B cell (primary cell): ENCODE results near the gene TRPM4. TPM values are rescaled to one million over a fixed set of nuclear protein-coding genes. Genes with fewer than 3 reads are reported as not detected.

Experiments used
- ATAC-seq: fragments of 200-7000 bp; cut with Tn5 transposase; one replicate; pipeline ENCODE4 v1.10.0; 2021; ENCODE audit warnings: low read depth, mild to moderate bottlenecking, moderate number of reproducible peaks, moderate library complexity
- CTCF ChIA-PET: fragments of 350-600 bp; sonication (Branson Sonifier 250); formaldehyde crosslinking; loops from one replicate; lab custom pipeline; 2021; ENCODE audit warnings: antibody characterized with exemption, inconsistent platforms; lab: Charles Lee
- POLR2A ChIA-PET: fragments of 350-600 bp; sonication (Branson Sonifier 250); formaldehyde crosslinking; loops from one replicate; lab custom pipeline; 2021; ENCODE audit warnings: antibody characterized with exemption; lab: Charles Lee
- DNase-seq: peaks from one replicate; pipeline ENCODE4 v3.0.0; 2013
- H2AFZ ChIP-seq: 2 replicates; pipeline ENCODE4 v1.6.1; 2012; ENCODE audit warnings: mild to moderate bottlenecking, low read depth, low read length; ENCODE audit not compliant: insufficient read depth, poor library complexity, severe bottlenecking
- H3K27ac ChIP-seq, 2 donors: 1 replicate in 1 of 2; 2 replicates in 1 of 2; pipeline ENCODE4 v1.5.1; 2012 to 2013; ENCODE audit warnings: low read length in 2 of 2, mild to moderate bottlenecking in 2 of 2, moderate library complexity in 1 of 2
- H3K27me3 ChIP-seq, 4 experiments: fragments of 200-600 bp in 1 of 4; sonication (generic) in 1 of 4; replicated peaks in 1 of 4; 1 replicate in 2 of 4; 2 replicates in 2 of 4; pipeline versions ENCODE4 v1.6.1 to v1.7.0; 2013 to 2016; ENCODE audit warnings: low read length in 3 of 4, mild to moderate bottlenecking in 2 of 4, mixed read lengths in 1 of 4, moderate library complexity in 1 of 4; ENCODE audit not compliant: insufficient read depth in 4 of 4, control insufficient read depth in 3 of 4; ENCODE audit errors: control extremely low read depth in 1 of 4
- H3K36me3 ChIP-seq, 2 experiments: replicated peaks in 1 of 2; 1 replicate in 1 of 2; 2 replicates in 1 of 2; pipeline versions ENCODE4 v1.6.1 to v1.7.1; 2013; ENCODE audit warnings: low read length in 1 of 2; ENCODE audit not compliant: insufficient read depth in 2 of 2, control insufficient read depth in 1 of 2; ENCODE audit errors: control extremely low read depth in 1 of 2, extremely low read depth in 1 of 2
- H3K4me1 ChIP-seq, 2 donors: fragments of 200-600 bp in 1 of 2; sonication (generic) in 1 of 2; 1 replicate in 1 of 2; 2 replicates in 1 of 2; pipeline versions ENCODE4 v1.5.1 to v1.6.1; 2013 to 2017; ENCODE audit warnings: low read length in 2 of 2; ENCODE audit not compliant: control insufficient read depth in 2 of 2, insufficient read depth in 2 of 2
- H3K4me2 ChIP-seq: replicated peaks from 2 replicates; pipeline ENCODE3; 2012; ENCODE audit warnings: mild to moderate bottlenecking, low read depth, low read length; ENCODE audit not compliant: poor library complexity, severe bottlenecking
- H3K4me3 ChIP-seq, 5 experiments: fragments of 200-600 bp in 1 of 5; sonication (generic) in 1 of 5; 1 replicate in 3 of 5; 2 replicates in 2 of 5; pipeline versions ENCODE4 v1.5.1 to v1.7.0; 2011 to 2016; ENCODE audit warnings: low read length in 4 of 5, mild to moderate bottlenecking in 4 of 5, low read depth in 2 of 5, control low read depth in 1 of 5, moderate library complexity in 1 of 5; ENCODE audit not compliant: insufficient read depth in 1 of 5; ENCODE audit errors: control extremely low read depth in 1 of 5, extremely low read depth in 1 of 5
- H3K79me2 ChIP-seq: fragments of 200-600 bp; sonication (generic); one replicate; pipeline ENCODE4 v1.6.0; 2016; ENCODE audit warnings: low read length; ENCODE audit not compliant: control insufficient read depth, insufficient read depth
- H3K9ac ChIP-seq: fragments of 200-600 bp; sonication (generic); 2 replicates; pipeline ENCODE4 v1.6.1; 2017; ENCODE audit warnings: mild to moderate bottlenecking, low read length, moderate library complexity
- H3K9me3 ChIP-seq, 3 donors: one replicate each; pipeline versions ENCODE4 v1.6.1 to v1.7.1; 2013; ENCODE audit warnings: low read length in 2 of 3; ENCODE audit not compliant: control insufficient read depth in 2 of 3, insufficient read depth in 1 of 3; ENCODE audit errors: control extremely low read depth in 1 of 3
- H4K20me1 ChIP-seq: 2 replicates; pipeline ENCODE4 v1.6.0; 2012; ENCODE audit warnings: mild to moderate bottlenecking, low read length; ENCODE audit not compliant: insufficient read depth, control insufficient read depth, poor library complexity, severe bottlenecking
- H3K27ac Mint-ChIP-seq: one replicate; pipeline ENCODE4 v1.8.0; 2021; ENCODE audit warnings: mixed read lengths
- H3K27me3 Mint-ChIP-seq: one replicate; pipeline ENCODE4 v1.8.0; 2021; ENCODE audit warnings: mixed read lengths
- H3K4me1 Mint-ChIP-seq: one replicate; pipeline ENCODE4 v1.8.0; 2021; ENCODE audit warnings: mixed read lengths
- H3K4me3 Mint-ChIP-seq: one replicate; pipeline ENCODE4 v1.8.0; 2021; ENCODE audit warnings: mixed read lengths
- H3K9me3 Mint-ChIP-seq: one replicate; pipeline ENCODE4 v1.8.0; 2022; ENCODE audit warnings: mixed read lengths; ENCODE audit not compliant: insufficient read depth
- CTCF ChIP-seq: fragments of 200-600 bp; IDR thresholded peaks from one replicate; pipeline ENCODE4 v1.8.0; 2022; ENCODE audit warnings: antibody characterized with exemption, mild to moderate bottlenecking
- WGBS: methylation state at CpG from one replicate; pipeline ENCODE4 v1.1.5; 2013; ENCODE audit warnings: missing lambda C conversion rate; ENCODE audit not compliant: insufficient coverage; 5-methylcytosine and 5-hydroxymethylcytosine counted together
- intact Hi-C: fragments of 100-400 bp; cut with micrococcal nuclease; formaldehyde crosslinking; loops from one replicate; pipeline ENCODE4 v1.10.0; 2022
- polyA plus RNA-seq: library from polyadenylated mRNA; depleted of rRNA; stranded (reverse); fragments of >200 nt; gene quantifications from 2 replicates; pipeline ENCODE4 v1.2.3, GENCODE V29; 2012
- total RNA-seq, 2 donors: library from RNA; stranded (reverse); fragments of 120-200 nt in 1 of 2; gene quantifications; 1 replicate in 1 of 2; 2 replicates in 1 of 2; pipeline versions ENCODE4 v1.2.3 to v1.2.4, GENCODE V29; 2013 to 2022

TRPM4 gene
- total and polyA plus RNA-seq, 2 donors (not counting 1 experiment from before 2014, with no cell fraction given), result 0.24 TPM; not detected in 1

- H3K9me3 Mint-ChIP-seq, result no peaks in the 10 kb centered on the region
- CTCF ChIA-PET, result interaction anchor here (0.6 kb wide), 1 partner anchor 70 kb away, joined by 3 read pairs; no protein-coding TSS in a partner anchor
- peaks cover 0 to 5% (median 0%) of the 10 kb centered on the region in 3 donors for H3K9me3 ChIP-seq
Observed at GRCh38 chr19:49165111-49165750, 7.6 kb downstream of the TRPM4 start.

More at GRCh38 chr19:49165111-49165750, 7.6 kb downstream of the TRPM4 start:
- POLR2A ChIA-PET, result no interaction called here
- Mint-ChIP-seq H3K4me1 (no peaks in the 10 kb centered on the region), H3K27ac (no peak overlapping the region), H3K4me3 (no peak overlapping the region), H3K27me3 (peaks cover 20% of the 10 kb centered on the region)
- H3K4me3 ChIP-seq, result no peak overlapping the region
- TF ChIP-seq CTCF, result no peak
- no peak overlapping the region for H2AFZ ChIP-seq
- H3K79me2 ChIP-seq, result no peaks in the 10 kb centered on the region
- H3K27me3 ChIP-seq, result peaks cover 0 to 23% (median 0%) of the 10 kb centered on the region in 4 experiments
- no peak overlapping the region for H3K27ac ChIP-seq
- 89% methylated on average over 17 of the region's 24 CpGs for WGBS
- intact Hi-C loops, result no loop called here
- DNase-seq (no peak), ATAC-seq (no peak)
- no peak overlapping the region for H3K4me2 ChIP-seq
- no peaks in the 10 kb centered on the region for H4K20me1 ChIP-seq
- no peaks in the 10 kb centered on the region for H3K36me3 ChIP-seq
- H3K9ac ChIP-seq, result no peak overlapping the region
- no peaks in the 10 kb centered on the region for H3K4me1 ChIP-seq
